ENCODE data around the gene OXSR1.

GRCh38 chr3:38163117-38163840, 2.1 kb upstream of the OXSR1 start:
- TF ChIP-seq EZH2 (IDR thresholded peaks at IDR 0.05) (no peak), POLR2AphosphoS5 (IDR thresholded peaks at IDR 0.05; ENCODE audit: borderline replicate concordance, low read depth, low read length) (no peak), FOXP2 (optimal IDR thresholded peaks at IDR 0.05; ENCODE audit: control extremely low read depth, extremely low read length, insufficient read depth) (no peak)

All from SK-N-MC (cell line).